ENCODE measurements around the gene TMEM79. TPM values are rescaled to one million over a fixed set of nuclear protein-coding genes. Genes with fewer than 3 reads are reported as not detected.

The TMEM79 gene
- total and polyA plus RNA-seq, 2 of the 4 experiments (the other 2 are of a cell fraction), result 0.54 to 3.3 TPM

GRCh38 chr1:156247460-156248322 lies 36.4 kb upstream of the TMEM79 start, which contains the start of gene PAQR6:
Gene PAQR6 (minus strand): TSS chr1:156248056. CDS start chr1:156246731, 1,325 bp downstream.
- no peak within 1 kb of the TSS for H3K9ac ChIP-seq (ENCODE audit: low read depth, low read length)
- ChIA-PET POLR2A (ENCODE audit: unreplicated experiment) (interaction anchor here (0.6 kb wide), 1 partner anchor 35 kb away, joined by 4 read pairs; the partner anchor contains the start of gene SMG5), CTCF (no interaction called here)
- no peak; the same call in 1 of the 2 replicates for ATAC-seq (ENCODE audit: low read depth)
- H4K20me1 ChIP-seq (ENCODE audit: insufficient read depth, low read length), result no peaks in the 10 kb centered on the region; the same call in none of the 2 replicates
- H2BK5ac ChIP-seq (ENCODE audit: low read depth, low read length, poor library complexity, severe bottlenecking), result no peak within 1 kb of the TSS
- no peak within 1 kb of the TSS for H4K8ac ChIP-seq (ENCODE audit: low read depth in 2 of 2, low read length in 2 of 2)
- no peak within 1 kb of the TSS for H4K5ac ChIP-seq (ENCODE audit: low read depth, low read length)
- DNase-seq, result no peak
- H3K27ac ChIP-seq (ENCODE audit: insufficient read depth, low read length), result no peak within 1 kb of the TSS
- WGBS, 2 experiments (ENCODE audit: extremely low coverage in 2 of 2, insufficient read length in 1 of 2), result 65% methylated on average over 4 of the region's 16 CpGs; no CpG with 5 or more reads in 1 of the 2 experiments
- intact Hi-C loops (cut with micrococcal nuclease), result no loop called here
- no peaks in the 10 kb centered on the region for H3K9me3 ChIP-seq (ENCODE audit: control insufficient read depth, insufficient read depth, low read length)
- dilution Hi-C loops (cut with HindIII; ENCODE audit: low sequenced_read_pairs, unreplicated experiment), result no loop called here
- H3K4ac ChIP-seq (ENCODE audit: low read depth, low read length), result no peak within 1 kb of the TSS
- no peaks in the 10 kb centered on the region for H3K9me1 ChIP-seq (ENCODE audit: insufficient read depth, low read length)
- H3K56ac ChIP-seq (ENCODE audit: extremely low read depth, insufficient read depth, low read length), result no peak within 1 kb of the TSS
- H3K4me1 ChIP-seq (ENCODE audit: control insufficient read depth, insufficient read depth, low read length), result peaks cover 2% of the 10 kb centered on the region; the same call in 1 of the 2 replicates
- H2BK15ac ChIP-seq (ENCODE audit: low read depth, low read length), result no peak within 1 kb of the TSS
- 0 out of 2 replicates have a peak within 1 kb of the TSS, but pooled peaks have one; percentile 10 for H3K23ac ChIP-seq (ENCODE audit: low read depth, low read length)
- peaks cover 12% of the 10 kb centered on the region; the same call in 1 of the 2 replicates for H3K27me3 ChIP-seq (ENCODE audit: control insufficient read depth, insufficient read depth, low read length)
- peak within 1 kb of the TSS; percentile 44 for H2AK9ac ChIP-seq (replicated peaks; ENCODE audit: low read depth, low read length, poor library complexity)
- H2AFZ ChIP-seq (replicated peaks; ENCODE audit: low read length, poor library complexity), result no peak within 1 kb of the TSS
- no peak within 1 kb of the TSS for H4K91ac ChIP-seq (ENCODE audit: insufficient read depth, low read depth, low read length)
- H3K79me1 ChIP-seq (ENCODE audit: low read depth in 1 of 2, low read length in 2 of 2), result no peaks in the 10 kb centered on the region
- no peak within 1 kb of the TSS for H3K4me2 ChIP-seq (ENCODE audit: low read depth, low read length)
- TF ChIP-seq NFE2L2 (IDR thresholded peaks at IDR 0.05; ENCODE audit: low read depth, low read length), result no peak
- no peak within 1 kb of the TSS for H3K18ac ChIP-seq (ENCODE audit: low read depth, low read length)
- no peak within 1 kb of the TSS for H2BK120ac ChIP-seq (ENCODE audit: low read depth, low read length)
- H2BK20ac ChIP-seq (ENCODE audit: low read depth, low read length), result no peak within 1 kb of the TSS
- H3K14ac ChIP-seq (replicated peaks; ENCODE audit: low read depth, low read length), result no peak within 1 kb of the TSS
- in situ Hi-C loops (cut with MboI; ENCODE audit: low sequenced_read_pairs), result no loop called here
- peaks cover 37% of the 10 kb centered on the region for H3K36me3 ChIP-seq (ENCODE audit: control insufficient read depth, insufficient read depth, low read length)
- no peak within 1 kb of the TSS for H2AK5ac ChIP-seq (ENCODE audit: low read depth, low read length)
- no peak within 1 kb of the TSS for H3K4me3 ChIP-seq (ENCODE audit: insufficient read depth, low read depth, low read length)
- BruUV-seq (replicated peaks), result no TSS peak

Measured in IMR-90 (cell line).